NCI-H1105 treated with DMSO at 0.1 percent for 48 hours (cell line): ENCODE results near the gene ATP4B.

ENCODE experiments used
- DNase-seq: peaks from one replicate; lab custom pipeline; 2025; lab: John Stamatoyannopoulos, UW

Gene ATP4B

DNA sequence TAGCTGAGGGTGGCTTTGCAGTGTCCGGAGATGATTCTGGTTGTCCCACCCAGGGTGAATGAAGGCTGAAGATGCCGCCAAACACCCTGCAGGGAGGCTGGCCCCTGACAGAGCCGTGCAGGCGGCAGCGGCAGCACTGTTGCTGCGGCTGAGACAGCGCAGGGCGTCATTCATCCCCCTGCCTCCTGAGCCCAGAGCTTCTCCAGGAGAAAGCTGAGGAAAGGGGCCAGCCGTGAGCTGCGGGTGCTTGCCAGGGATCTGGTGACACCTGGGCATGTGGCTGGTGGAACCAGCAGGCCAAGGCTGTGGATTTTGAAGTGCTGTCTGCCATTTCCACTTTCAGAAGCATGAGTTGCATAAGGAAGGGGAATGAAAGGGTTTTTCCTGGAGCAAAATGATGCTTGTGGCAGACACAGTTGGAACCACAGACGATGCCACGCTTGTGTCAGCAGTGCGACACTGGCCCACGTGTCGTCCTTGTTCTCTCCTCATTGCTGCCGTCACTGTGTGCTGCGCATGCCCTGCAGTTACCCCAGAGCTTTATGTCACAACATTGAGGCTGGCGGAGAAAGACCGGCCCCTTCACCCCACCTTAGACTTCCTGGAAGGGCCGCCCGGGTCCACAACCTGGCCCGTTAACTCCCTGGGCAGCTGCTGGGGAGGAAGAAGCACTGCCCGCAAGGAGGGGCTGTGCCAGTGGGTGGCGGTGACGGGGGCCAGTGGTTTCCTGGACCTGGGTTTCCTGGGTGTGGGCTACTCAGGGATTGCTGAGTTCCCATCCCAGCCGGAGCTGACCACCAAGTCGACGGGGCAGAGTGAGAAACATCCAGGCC is 50.7 kb downstream of the ATP4B start:
- no peak for DNase-seq

DNA sequence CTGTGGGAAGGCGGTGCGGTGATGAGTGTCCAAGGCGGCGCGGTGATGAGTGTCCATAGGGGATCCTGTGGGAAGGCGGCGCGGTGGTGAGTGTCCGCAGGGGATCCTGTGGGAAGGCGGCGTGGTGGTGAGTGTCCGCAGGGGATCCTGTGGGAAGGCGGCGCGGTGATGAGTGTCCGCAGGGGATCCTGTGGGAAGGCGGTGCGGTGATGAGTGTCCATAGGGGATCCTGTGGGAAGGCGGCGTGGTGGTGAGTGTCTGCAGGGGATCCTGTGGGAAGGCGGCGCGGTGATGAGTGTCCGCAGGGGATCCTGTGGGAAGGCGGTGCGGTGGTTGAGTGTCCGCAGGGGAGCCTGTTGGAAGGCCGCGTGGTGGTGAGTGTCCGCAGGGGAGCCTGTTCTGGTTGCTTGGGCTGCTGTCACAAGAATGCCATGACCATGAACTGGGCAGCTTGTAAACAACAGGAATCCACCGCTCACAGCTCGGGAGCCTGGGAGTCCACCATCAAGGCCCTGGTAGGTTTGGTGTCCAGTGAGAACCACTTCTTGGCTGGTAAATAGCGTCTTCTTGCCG is 52.0 kb downstream of the ATP4B start:
- no peak for DNase-seq

DNA sequence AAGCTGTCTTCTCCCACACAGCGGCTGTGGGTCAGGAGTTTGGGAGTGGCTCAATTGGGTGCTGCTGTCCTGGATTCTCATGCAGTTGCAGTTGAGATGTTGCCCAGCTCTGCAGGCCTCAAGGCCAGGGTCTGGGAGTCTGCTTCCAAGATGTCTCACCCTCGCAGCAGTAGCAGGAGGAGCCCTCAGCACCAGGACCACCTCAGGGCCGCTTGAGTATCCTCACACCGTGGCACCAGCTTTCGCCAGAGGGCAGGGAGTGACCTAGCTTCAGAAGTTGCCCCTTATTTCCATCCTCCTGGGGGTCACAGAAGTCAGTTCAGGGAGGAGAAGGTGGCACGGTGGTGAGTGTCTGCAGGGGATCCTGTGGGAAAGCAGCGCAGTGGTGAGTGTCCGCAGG is 52.5 kb downstream of the ATP4B start:
- no peak for DNase-seq

DNA sequence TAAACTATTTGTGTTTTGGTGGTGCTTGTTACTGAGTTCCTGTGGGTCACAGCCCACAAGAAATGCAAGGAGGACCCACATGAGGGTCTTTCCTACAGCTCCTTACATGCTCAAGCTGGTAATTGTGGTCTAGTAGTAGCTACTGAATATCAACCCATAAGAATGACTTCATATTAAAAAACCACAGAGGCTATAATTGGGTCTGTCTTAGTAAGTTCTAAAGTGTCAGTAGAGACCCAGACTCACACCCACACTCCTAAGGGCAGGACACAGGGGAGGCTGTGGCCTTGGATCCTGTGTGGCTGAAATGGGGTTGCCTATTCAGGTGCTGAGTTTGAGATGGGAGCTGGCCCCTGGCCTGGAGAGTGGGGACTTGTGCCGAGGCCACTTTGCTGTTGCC is 53.8 kb downstream of the ATP4B start:
- DNase-seq = no peak

DNA sequence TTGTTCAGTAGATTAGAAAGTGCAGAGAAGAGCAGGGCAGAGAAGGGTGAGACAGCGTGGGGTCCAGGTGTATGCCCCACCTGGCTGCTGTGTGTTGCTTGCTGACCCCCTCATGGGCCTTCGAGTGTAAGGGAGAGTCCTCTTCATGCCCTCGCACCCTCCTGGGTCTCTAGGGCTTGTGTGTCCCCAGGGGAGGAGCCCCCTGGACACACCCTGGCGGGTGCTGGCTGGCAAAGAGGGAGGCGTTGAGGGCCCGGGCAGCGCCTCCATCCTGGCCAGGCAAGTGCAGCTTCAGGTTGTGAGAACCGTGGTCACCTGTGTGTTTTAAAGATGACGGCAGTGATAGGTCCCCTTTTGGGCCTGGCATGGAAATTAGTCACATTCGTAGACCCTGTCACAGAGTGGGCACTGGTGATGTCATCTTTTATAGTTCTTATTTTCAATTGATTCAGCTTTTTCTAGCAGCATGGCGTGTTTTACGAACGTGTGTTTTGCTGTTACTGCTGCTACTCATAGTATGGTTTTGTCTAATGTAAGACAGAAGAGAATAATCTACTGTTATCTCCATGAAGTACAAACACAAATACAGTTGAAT is 54.8 kb downstream of the ATP4B start:
- no peak for DNase-seq

DNA sequence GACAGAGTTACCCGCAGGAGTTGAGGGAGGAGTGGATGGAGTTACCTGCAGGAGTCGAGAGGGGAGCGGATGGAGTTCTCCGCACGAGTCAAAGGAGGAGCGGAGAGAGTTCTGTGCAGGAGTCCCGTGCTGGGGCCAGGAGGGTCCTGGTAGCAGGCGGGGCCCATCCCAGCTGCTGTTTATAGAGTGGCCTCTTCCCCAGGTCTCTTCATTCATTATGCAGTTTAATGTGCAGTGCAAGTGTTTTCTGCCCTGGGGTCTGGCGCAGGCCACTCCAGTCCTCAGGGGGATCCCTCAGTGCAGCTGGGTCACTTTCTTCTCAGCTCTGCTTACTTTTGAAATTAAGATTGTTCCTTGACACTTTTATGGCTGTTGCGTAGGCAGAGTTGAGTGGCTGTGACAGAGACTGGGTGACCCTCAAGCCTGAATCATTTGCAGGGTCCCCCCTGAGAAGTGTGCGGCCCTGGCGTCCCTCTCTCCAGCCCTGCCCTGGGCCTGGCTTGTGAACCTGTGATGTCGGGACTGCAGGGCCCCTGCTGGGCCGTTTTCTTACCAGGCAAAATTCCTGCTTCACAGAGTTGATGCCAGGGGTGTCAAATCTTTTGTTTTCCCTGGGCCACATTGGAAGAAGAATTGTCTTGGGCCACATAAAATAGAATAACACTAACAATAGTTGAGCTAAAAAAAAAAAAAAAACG is 55.6 kb downstream of the ATP4B start:
- no peak for DNase-seq

DNA sequence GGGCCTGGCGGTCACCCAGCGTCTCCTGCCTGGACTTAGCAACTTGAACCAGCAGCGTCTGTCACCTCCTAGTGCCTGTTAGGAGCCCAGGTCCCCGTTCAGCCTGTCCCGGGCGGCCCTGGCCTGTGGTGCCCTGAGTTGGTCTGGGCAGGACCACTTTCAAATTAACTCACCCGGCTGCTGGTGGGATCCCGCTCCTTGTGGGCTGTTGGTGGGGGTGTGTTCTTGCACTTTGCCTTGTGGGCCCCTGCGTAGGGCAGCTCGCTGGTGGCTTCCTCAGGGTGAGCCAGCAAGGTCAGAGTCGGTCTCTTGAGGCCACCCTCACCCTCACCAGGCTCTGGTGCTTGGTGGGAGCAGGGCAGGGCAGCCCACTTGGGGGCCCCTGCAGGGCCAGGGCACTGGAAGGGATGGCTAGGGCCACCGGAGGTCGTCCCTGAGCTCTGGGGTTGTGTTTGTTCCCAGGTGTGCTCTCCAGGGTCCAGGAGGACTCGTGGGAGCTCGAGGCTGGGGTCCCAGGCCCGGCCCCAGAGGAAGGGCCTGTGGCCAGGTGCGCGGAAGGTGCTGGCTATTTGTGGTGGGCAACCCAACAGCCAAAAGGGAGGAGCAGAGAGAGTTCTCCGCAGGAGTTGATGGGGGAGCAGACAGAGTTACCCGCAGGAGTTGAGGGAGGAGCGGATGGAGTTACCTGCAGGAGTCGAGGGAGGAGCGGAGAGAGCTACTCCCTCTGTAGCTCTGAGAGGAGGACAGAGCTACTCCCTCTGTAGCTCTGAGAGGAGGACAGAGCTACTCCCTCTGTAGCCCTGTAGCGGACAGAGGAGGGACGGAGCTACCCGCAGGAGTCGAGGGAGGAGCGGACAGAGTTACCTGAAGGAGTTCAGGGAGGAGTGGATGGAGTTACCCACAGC is 56.6 kb downstream of the ATP4B start:
- DNase-seq = no peak

DNA sequence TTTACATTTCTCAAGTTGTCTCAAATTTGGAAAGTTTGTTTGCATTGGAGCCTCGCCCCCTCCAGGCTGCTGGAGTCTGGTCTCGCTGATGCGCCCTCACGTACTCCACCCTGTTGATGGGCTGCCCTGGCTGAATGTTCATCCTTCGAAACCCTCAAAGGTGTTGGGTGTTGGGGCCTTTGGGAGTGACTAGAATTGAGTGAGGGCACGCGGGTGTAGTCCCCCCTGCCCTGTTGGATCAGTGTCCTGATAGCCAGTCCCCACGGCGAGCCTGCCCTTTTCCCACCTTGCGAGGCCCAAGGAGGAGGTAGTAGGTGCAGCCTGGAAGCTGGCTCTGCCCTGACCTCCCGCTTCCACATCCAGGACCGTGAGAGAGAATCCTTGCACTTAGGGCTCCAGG is 58.6 kb downstream of the ATP4B start:
- no peak for DNase-seq
